ENCODE results near the gene ANKRD13B.

Gene ANKRD13B

GRCh38 chr17:29569245-29569950 lies 23.5 kb upstream of the ANKRD13B start:
- no peak for DNase-seq

GRCh38 chr17:29570521-29570920 lies 22.4 kb upstream of the ANKRD13B start:
- peak; percentile 8 for DNase-seq

GRCh38 chr17:29571486-29571882 lies 21.4 kb upstream of the ANKRD13B start:
- peak; percentile 7 for DNase-seq

GRCh38 chr17:29571883-29572681 lies 20.9 kb upstream of the ANKRD13B start:
- peak; percentile 14 for DNase-seq

- DNase-seq = peak; percentile 56
Observed at GRCh38 chr17:29572691-29573557, 20.0 kb upstream of the ANKRD13B start.

- peak; percentile 11 for DNase-seq
Observed at GRCh38 chr17:29573558-29573869, 19.4 kb upstream of the ANKRD13B start.

- peak; percentile 10 for DNase-seq
Observed at GRCh38 chr17:29573871-29574731, 18.8 kb upstream of the ANKRD13B start.

- no peak for DNase-seq
Observed at GRCh38 chr17:29574732-29575510, 18.0 kb upstream of the ANKRD13B start.

- no peak for DNase-seq
Observed at GRCh38 chr17:29575511-29576213, 17.3 kb upstream of the ANKRD13B start.

- DNase-seq = no peak
Observed at GRCh38 chr17:29576214-29577000, 16.5 kb upstream of the ANKRD13B start.

- DNase-seq = no peak
Observed at GRCh38 chr17:29577001-29577370, 15.9 kb upstream of the ANKRD13B start.

GRCh38 chr17:29577385-29578211 lies 15.3 kb upstream of the ANKRD13B start:
- DNase-seq = no peak

- no peak for DNase-seq
Observed at GRCh38 chr17:29578626-29579485, 14.1 kb upstream of the ANKRD13B start.

- peak; percentile 90 for DNase-seq
Observed at GRCh38 chr17:29579866-29580771, 12.8 kb upstream of the ANKRD13B start.

GRCh38 chr17:29581583-29582253 lies 11.2 kb upstream of the ANKRD13B start:
- DNase-seq = no peak

- DNase-seq = no peak
Observed at GRCh38 chr17:29582254-29582765, 10.6 kb upstream of the ANKRD13B start.

Measured in CD4-positive, alpha-beta T cell treated with Interleukin-15 for 1 hour (primary cell).